Gastrocnemius medialis (tissue), 4 donors: ENCODE measurements around the gene LHPP.

Experiments
- CTCF ChIP-seq, 5 experiments: fragments of 450-650 bp in 3 of 5; fragments of 200-600 bp in 2 of 5; sonication (generic) in 2 of 5; IDR thresholded peaks in 4 of 5; conservative IDR thresholded peaks in 1 of 5; 1 replicate in 4 of 5; 2 replicates in 1 of 5; pipeline ENCODE4 v1.5.1; 2016 to 2019; ENCODE audit warnings: antibody characterized with exemption in 5 of 5, mild to moderate bottlenecking in 3 of 5, moderate library complexity in 3 of 5
- POLR2A ChIP-seq, 2 donors: fragments of 450-650 bp; IDR thresholded peaks; one replicate each; pipeline ENCODE4 v1.6.1; 2017; ENCODE audit warnings: antibody characterized with exemption in 2 of 2, mild to moderate bottlenecking in 2 of 2, moderate library complexity in 2 of 2

GRCh38 chr10:124625831-124626238, 164.2 kb downstream of the LHPP start:
- no peak for TF ChIP-seq CTCF (IDR thresholded peaks at IDR 0.05 in 4 of 5, conservative IDR thresholded peaks at IDR 0.05 in 1 of 5)
- TF ChIP-seq POLR2A (IDR thresholded peaks at IDR 0.05): no peak
